ENCODE results near the gene SERTAD2.

SERTAD2 gene

GRCh38 chr2:64602436-64602835 lies 51.3 kb downstream of the SERTAD2 start:
- Histone ChIP-seq H3K79me2 (ENCODE audit: control insufficient read depth, insufficient read depth, low read length, poor library complexity) (no peaks in the 10 kb centered on the region), H2AK5ac (ENCODE audit: low read length) (no peak overlapping the region), H3K23ac (ENCODE audit: low read length) (no peak overlapping the region), H3K79me1 (ENCODE audit: low read length) (no peaks in the 10 kb centered on the region), H2BK12ac (ENCODE audit: low read length) (no peak overlapping the region), H3K14ac (ENCODE audit: low read length) (no peak overlapping the region), H2BK120ac (ENCODE audit: insufficient read depth, low read length, poor library complexity) (no peak overlapping the region), H2AFZ (ENCODE audit: insufficient read depth, low read length, poor library complexity) (no peak overlapping the region), H3K27me3 (ENCODE audit: insufficient read depth, low read length) (no peaks in the 10 kb centered on the region), H3K4me3 (ENCODE audit: low read depth, low read length) (no peak overlapping the region), H3K4ac (ENCODE audit: low read depth, low read length) (no peak overlapping the region), H3K4me1 (ENCODE audit: control insufficient read depth in 1 of 2, insufficient read depth in 2 of 2, low read length in 2 of 2) (peaks cover 12 to 16% of the 10 kb centered on the region in 2 experiments), H4K8ac (ENCODE audit: low read depth, low read length) (no peak overlapping the region), H2BK5ac (ENCODE audit: low read depth, low read length, poor library complexity) (no peak overlapping the region), H3K36me3 (ENCODE audit: control insufficient read depth in 1 of 2, insufficient read depth in 2 of 2, low read length in 2 of 2) (no peaks in the 10 kb centered on the region), H4K12ac (ENCODE audit: low read depth, low read length) (no peak overlapping the region), H3K9me3 (ENCODE audit: insufficient read depth, low read depth, low read length) (no peaks in the 10 kb centered on the region), H3K4me2 (ENCODE audit: low read length) (no peak overlapping the region), H4K91ac (ENCODE audit: low read depth, low read length) (no peak overlapping the region), H3K9ac (ENCODE audit: low read length) (no peak overlapping the region), H3K27ac (ENCODE audit: low read depth, low read length) (no peak overlapping the region), H3K18ac (ENCODE audit: low read length) (no peak overlapping the region)
- no peak for DNase-seq
- WGBS (ENCODE audit: extremely low coverage, insufficient coverage, insufficient read length), result no CpG with 5 or more reads among the region's 11 CpGs

GRCh38 chr2:64601785-64602391 lies 51.8 kb downstream of the SERTAD2 start:
- DNase-seq, result no peak
- no peak overlapping the region for H3K27ac ChIP-seq (ENCODE audit: low read depth, low read length)
- no peak overlapping the region for H3K14ac ChIP-seq (ENCODE audit: low read length)

GRCh38 chr2:64601034-64601754 lies 52.5 kb downstream of the SERTAD2 start:
- no peak overlapping the region for H2BK12ac ChIP-seq (ENCODE audit: low read length)
- no CpG with 5 or more reads among the region's 8 CpGs for WGBS (ENCODE audit: extremely low coverage, insufficient coverage, insufficient read length)

More at GRCh38 chr2:64601785-64602391, 51.8 kb downstream of the SERTAD2 start:
- Histone ChIP-seq H3K23ac (ENCODE audit: low read length) (no peak overlapping the region), H2BK5ac (ENCODE audit: low read depth, low read length, poor library complexity) (no peak overlapping the region), H3K4me1 (ENCODE audit: control insufficient read depth in 1 of 2, insufficient read depth in 2 of 2, low read length in 2 of 2) (peaks cover 8 to 13% of the 10 kb centered on the region in 2 experiments), H3K27me3 (ENCODE audit: insufficient read depth, low read length) (no peaks in the 10 kb centered on the region), H4K8ac (ENCODE audit: low read depth, low read length) (no peak overlapping the region), H3K79me1 (ENCODE audit: low read length) (no peaks in the 10 kb centered on the region), H3K4me2 (ENCODE audit: low read length) (no peak overlapping the region), H4K12ac (ENCODE audit: low read depth, low read length) (no peak overlapping the region), H3K36me3 (ENCODE audit: control insufficient read depth in 1 of 2, insufficient read depth in 2 of 2, low read length in 2 of 2) (no peaks in the 10 kb centered on the region), H2AFZ (ENCODE audit: insufficient read depth, low read length, poor library complexity) (no peak overlapping the region), H3K4me3 (ENCODE audit: low read depth, low read length) (no peak overlapping the region), H2AK5ac (ENCODE audit: low read length) (no peak overlapping the region), H3K18ac (ENCODE audit: low read length) (no peak overlapping the region), H2BK120ac (ENCODE audit: insufficient read depth, low read length, poor library complexity) (no peak overlapping the region), H4K91ac (ENCODE audit: low read depth, low read length) (no peak overlapping the region), H3K79me2 (ENCODE audit: control insufficient read depth, insufficient read depth, low read length, poor library complexity) (no peaks in the 10 kb centered on the region), H3K4ac (ENCODE audit: low read depth, low read length) (no peak overlapping the region), H3K9ac (ENCODE audit: low read length) (no peak overlapping the region), H3K9me3 (ENCODE audit: insufficient read depth, low read depth, low read length) (no peaks in the 10 kb centered on the region), H2BK12ac (ENCODE audit: low read length) (no peak overlapping the region)
- no CpG with 5 or more reads among the region's 12 CpGs for WGBS (ENCODE audit: extremely low coverage, insufficient coverage, insufficient read length)

GRCh38 chr2:64599469-64599868 lies 54.2 kb downstream of the SERTAD2 start:
- Histone ChIP-seq H3K9ac (ENCODE audit: low read length) (no peak overlapping the region), H3K4me3 (ENCODE audit: low read depth, low read length) (no peak overlapping the region), H3K23ac (ENCODE audit: low read length) (no peak overlapping the region), H4K91ac (ENCODE audit: low read depth, low read length) (no peak overlapping the region), H3K27me3 (ENCODE audit: insufficient read depth, low read length) (no peaks in the 10 kb centered on the region), H3K4me1 (ENCODE audit: control insufficient read depth in 1 of 2, insufficient read depth in 2 of 2, low read length in 2 of 2) (peaks cover 0 to 3% of the 10 kb centered on the region in 2 experiments), H2AFZ (ENCODE audit: insufficient read depth, low read length, poor library complexity) (no peak overlapping the region), H2BK12ac (ENCODE audit: low read length) (no peak overlapping the region), H3K9me3 (ENCODE audit: insufficient read depth, low read depth, low read length) (no peaks in the 10 kb centered on the region), H3K79me2 (ENCODE audit: control insufficient read depth, insufficient read depth, low read length, poor library complexity) (no peaks in the 10 kb centered on the region), H4K12ac (ENCODE audit: low read depth, low read length) (no peak overlapping the region), H3K79me1 (ENCODE audit: low read length) (no peaks in the 10 kb centered on the region), H2BK5ac (ENCODE audit: low read depth, low read length, poor library complexity) (no peak overlapping the region), H3K36me3 (ENCODE audit: control insufficient read depth in 1 of 2, insufficient read depth in 2 of 2, low read length in 2 of 2) (no peaks in the 10 kb centered on the region), H3K18ac (ENCODE audit: low read length) (no peak overlapping the region), H3K4me2 (ENCODE audit: low read length) (no peak overlapping the region), H3K14ac (ENCODE audit: low read length) (no peak overlapping the region), H3K27ac (ENCODE audit: low read depth, low read length) (no peak overlapping the region), H2BK120ac (ENCODE audit: insufficient read depth, low read length, poor library complexity) (no peak overlapping the region), H3K4ac (ENCODE audit: low read depth, low read length) (no peak overlapping the region), H2AK5ac (ENCODE audit: low read length) (no peak overlapping the region), H4K8ac (ENCODE audit: low read depth, low read length) (no peak overlapping the region)
- no peak for DNase-seq
- no CpG with 5 or more reads among the region's 3 CpGs for WGBS (ENCODE audit: extremely low coverage, insufficient coverage, insufficient read length)

More at GRCh38 chr2:64601034-64601754, 52.5 kb downstream of the SERTAD2 start:
- Histone ChIP-seq H3K4ac (ENCODE audit: low read depth, low read length) (no peak overlapping the region), H3K4me1 (ENCODE audit: control insufficient read depth in 1 of 2, insufficient read depth in 2 of 2, low read length in 2 of 2) (peaks cover 2 to 6% of the 10 kb centered on the region in 2 experiments), H2AK5ac (ENCODE audit: low read length) (no peak overlapping the region), H4K12ac (ENCODE audit: low read depth, low read length) (no peak overlapping the region), H3K4me3 (ENCODE audit: low read depth, low read length) (no peak overlapping the region), H3K18ac (ENCODE audit: low read length) (no peak overlapping the region), H3K79me1 (ENCODE audit: low read length) (no peaks in the 10 kb centered on the region), H3K36me3 (ENCODE audit: control insufficient read depth in 1 of 2, insufficient read depth in 2 of 2, low read length in 2 of 2) (no peaks in the 10 kb centered on the region), H3K79me2 (ENCODE audit: control insufficient read depth, insufficient read depth, low read length, poor library complexity) (no peaks in the 10 kb centered on the region), H2BK120ac (ENCODE audit: insufficient read depth, low read length, poor library complexity) (no peak overlapping the region), H3K9me3 (ENCODE audit: insufficient read depth, low read depth, low read length) (no peaks in the 10 kb centered on the region), H2BK5ac (ENCODE audit: low read depth, low read length, poor library complexity) (no peak overlapping the region), H4K91ac (ENCODE audit: low read depth, low read length) (no peak overlapping the region), H4K8ac (ENCODE audit: low read depth, low read length) (no peak overlapping the region), H3K27me3 (ENCODE audit: insufficient read depth, low read length) (no peaks in the 10 kb centered on the region), H2AFZ (ENCODE audit: insufficient read depth, low read length, poor library complexity) (no peak overlapping the region), H3K14ac (ENCODE audit: low read length) (no peak overlapping the region), H3K4me2 (ENCODE audit: low read length) (no peak overlapping the region), H3K27ac (ENCODE audit: low read depth, low read length) (no peak overlapping the region), H3K23ac (ENCODE audit: low read length) (no peak overlapping the region), H3K9ac (ENCODE audit: low read length) (no peak overlapping the region)
- no peak for DNase-seq

Data from trophoblast cell (in vitro differentiated cells and primary cell).